CD4-positive, alpha-beta T cell (primary cell): Measurements from ENCODE around the gene WDR3. TPM values are rescaled to one million over a fixed set of nuclear protein-coding genes. Genes with fewer than 3 reads are reported as not detected.

Source experiments
- ATAC-seq: fragments of 200-7000 bp; cut with Tn5 transposase; one replicate; pipeline ENCODE4 v1.10.0; 2022; ENCODE audit warnings: mild to moderate bottlenecking; ENCODE audit not compliant: poor library complexity
- CTCF ChIA-PET: fragments of 350-600 bp; sonication (Branson Sonifier 250); formaldehyde crosslinking; loops from one replicate; lab custom pipeline; 2021; ENCODE audit warnings: antibody characterized with exemption, inconsistent platforms; lab: Charles Lee
- POLR2A ChIA-PET: fragments of 350-600 bp; sonication (Branson Sonifier 250); formaldehyde crosslinking; loops from one replicate; lab custom pipeline; 2021; ENCODE audit warnings: antibody characterized with exemption, inconsistent platforms; lab: Charles Lee
- DNase-seq, 14 experiments: peaks; one replicate each; pipeline ENCODE4 v3.0.0-alpha.2; 2013 to 2020; ENCODE audit warnings: mixed read lengths in 2 of 14
- H3K27ac ChIP-seq, 2 donors: one replicate each; pipeline versions ENCODE4 v1.5.1 to v1.7.0; 2013; ENCODE audit warnings: low read length in 2 of 2, low read depth in 1 of 2, mild to moderate bottlenecking in 1 of 2
- H3K27me3 ChIP-seq, 2 experiments: 1 replicate in 1 of 2; 2 replicates in 1 of 2; pipeline versions ENCODE4 v1.6.1 to v1.7.0; 2013; ENCODE audit warnings: low read length in 2 of 2, control low read depth in 1 of 2, mild to moderate bottlenecking in 1 of 2, moderate library complexity in 1 of 2; ENCODE audit not compliant: insufficient read depth in 2 of 2, control insufficient read depth in 1 of 2
- H3K36me3 ChIP-seq: one replicate; pipeline ENCODE4 v1.6.1; 2013; ENCODE audit warnings: low read length, control low read depth; ENCODE audit not compliant: insufficient read depth
- H3K4me1 ChIP-seq: one replicate; pipeline ENCODE4 v1.6.1; 2013; ENCODE audit warnings: low read length, control low read depth; ENCODE audit not compliant: insufficient read depth
- H3K4me3 ChIP-seq: one replicate; pipeline ENCODE4 v1.5.1; 2013; ENCODE audit warnings: mild to moderate bottlenecking, low read length, moderate library complexity
- H3K9me3 ChIP-seq, 2 experiments: 1 replicate in 1 of 2; 2 replicates in 1 of 2; pipeline versions ENCODE4 v1.6.1 to v1.7.0; 2013; ENCODE audit warnings: low read length in 2 of 2, mild to moderate bottlenecking in 2 of 2, control low read depth in 1 of 2, moderate library complexity in 1 of 2; ENCODE audit not compliant: control insufficient read depth in 1 of 2, insufficient read depth in 1 of 2
- H3K27ac Mint-ChIP-seq: one replicate; pipeline ENCODE4 v1.8.0; 2020; ENCODE audit warnings: mixed read lengths
- H3K27me3 Mint-ChIP-seq: one replicate; pipeline ENCODE4 v1.8.0; 2021; ENCODE audit warnings: mixed read lengths
- H3K36me3 Mint-ChIP-seq: one replicate; pipeline ENCODE4 v1.8.0; 2021; ENCODE audit warnings: low read depth, mixed read lengths
- H3K4me1 Mint-ChIP-seq: one replicate; pipeline ENCODE4 v1.8.0; 2021; ENCODE audit warnings: low read depth, mixed read lengths
- H3K4me3 Mint-ChIP-seq: one replicate; pipeline ENCODE4 v1.8.0; 2020; ENCODE audit warnings: mild to moderate bottlenecking, mixed read lengths
- H3K9me3 Mint-ChIP-seq: one replicate; pipeline ENCODE4 v1.8.0; 2020; ENCODE audit warnings: mixed read lengths
- intact Hi-C, 2 experiments: fragments of 100-400 bp; cut with DNase I in 1 of 2; cut with micrococcal nuclease in 1 of 2; formaldehyde crosslinking; loops; one replicate each; pipeline versions ENCODE4 v1.15.1 to v1.9.0; 2023 to 2025; cut with DNase I, micrococcal nuclease
- total RNA-seq, 174 experiments: library from RNA in 2 of 174; stranded (reverse) in 2 of 174; gene quantifications; one replicate each; pipeline ENCODE4 v1.2.3 and lab custom pipeline; 2021 to 2026
- TF ChIP-seq, protein P1 (sequence below): fragments of 200-600 bp; IDR thresholded peaks from one replicate; pipeline ENCODE4 v1.8.0; 2022; ENCODE audit warnings: antibody characterized with exemption, mild to moderate bottlenecking

WDR3 gene
- total RNA-seq, 2 experiments from 2014 or later = 5.8 to 7.5 TPM

DNA sequence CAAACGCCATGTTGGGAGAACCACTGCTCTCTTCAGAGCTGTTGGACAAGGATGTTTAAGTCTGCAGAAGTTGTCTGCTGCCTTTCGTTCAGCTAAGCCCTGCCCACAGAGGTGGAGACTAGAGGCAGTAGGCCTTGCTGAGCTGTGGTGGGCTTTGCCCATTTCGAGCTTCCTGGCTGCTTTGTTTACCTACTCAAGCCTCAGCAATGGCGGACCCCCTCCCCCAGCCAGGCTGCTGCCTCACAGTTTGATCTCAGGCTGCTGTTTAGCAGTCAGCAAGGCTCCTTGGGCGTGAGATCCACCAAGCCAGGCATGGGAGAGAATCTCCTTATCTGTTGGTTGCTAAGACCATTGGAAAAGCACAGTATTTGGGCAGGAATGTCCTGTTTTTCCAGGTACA is 74.8 kb downstream of the WDR3 start:
- CTCF ChIA-PET = no interaction called here
- no peak overlapping the region for H3K27ac ChIP-seq
- TF ChIP-seq, protein P1, sequence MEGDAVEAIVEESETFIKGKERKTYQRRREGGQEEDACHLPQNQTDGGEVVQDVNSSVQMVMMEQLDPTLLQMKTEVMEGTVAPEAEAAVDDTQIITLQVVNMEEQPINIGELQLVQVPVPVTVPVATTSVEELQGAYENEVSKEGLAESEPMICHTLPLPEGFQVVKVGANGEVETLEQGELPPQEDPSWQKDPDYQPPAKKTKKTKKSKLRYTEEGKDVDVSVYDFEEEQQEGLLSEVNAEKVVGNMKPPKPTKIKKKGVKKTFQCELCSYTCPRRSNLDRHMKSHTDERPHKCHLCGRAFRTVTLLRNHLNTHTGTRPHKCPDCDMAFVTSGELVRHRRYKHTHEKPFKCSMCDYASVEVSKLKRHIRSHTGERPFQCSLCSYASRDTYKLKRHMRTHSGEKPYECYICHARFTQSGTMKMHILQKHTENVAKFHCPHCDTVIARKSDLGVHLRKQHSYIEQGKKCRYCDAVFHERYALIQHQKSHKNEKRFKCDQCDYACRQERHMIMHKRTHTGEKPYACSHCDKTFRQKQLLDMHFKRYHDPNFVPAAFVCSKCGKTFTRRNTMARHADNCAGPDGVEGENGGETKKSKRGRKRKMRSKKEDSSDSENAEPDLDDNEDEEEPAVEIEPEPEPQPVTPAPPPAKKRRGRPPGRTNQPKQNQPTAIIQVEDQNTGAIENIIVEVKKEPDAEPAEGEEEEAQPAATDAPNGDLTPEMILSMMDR = no peak
- intact Hi-C loops = no loop called here
- no peaks in the 10 kb centered on the region for H3K36me3 Mint-ChIP-seq
- DNase-seq (no peak), ATAC-seq (no peak)
- H3K9me3 Mint-ChIP-seq = peaks cover 7% of the 10 kb centered on the region
- no peaks in the 10 kb centered on the region for H3K36me3 ChIP-seq
- H3K4me1 ChIP-seq = no peaks in the 10 kb centered on the region
- H3K27me3 ChIP-seq = peaks cover 0 to 7% of the 10 kb centered on the region in 2 experiments
- POLR2A ChIA-PET = no interaction called here
- H3K9me3 ChIP-seq = peaks cover 0 to 7% of the 10 kb centered on the region in 2 experiments
- H3K27ac Mint-ChIP-seq = no peak overlapping the region
- H3K4me3 Mint-ChIP-seq = no peak overlapping the region
- no peak overlapping the region for H3K4me3 ChIP-seq
- peaks cover 38% of the 10 kb centered on the region for H3K27me3 Mint-ChIP-seq
- no peaks in the 10 kb centered on the region for H3K4me1 Mint-ChIP-seq

- peaks cover 35% of the 10 kb centered on the region for H3K27me3 Mint-ChIP-seq
Measured at GRCh38 chr1:118007391-118007790, 77.9 kb downstream of the WDR3 start.

GRCh38 chr1:118008011-118008410 is 78.5 kb downstream of the WDR3 start:
- peaks cover 0 to 7% of the 10 kb centered on the region in 2 experiments for H3K27me3 ChIP-seq
- Mint-ChIP-seq H3K27me3 (peaks cover 31% of the 10 kb centered on the region), H3K36me3 (no peaks in the 10 kb centered on the region), H3K4me1 (no peaks in the 10 kb centered on the region), H3K4me3 (no peak overlapping the region), H3K27ac (no peak overlapping the region), H3K9me3 (no peaks in the 10 kb centered on the region)
- intact Hi-C loops = no loop called here
- H3K36me3 ChIP-seq = no peaks in the 10 kb centered on the region
- TF ChIP-seq, protein P1 = no peak
- peaks cover 0 to 7% of the 10 kb centered on the region in 2 experiments for H3K9me3 ChIP-seq
- no peak for ATAC-seq
- H3K4me1 ChIP-seq = no peaks in the 10 kb centered on the region
- H3K27ac ChIP-seq = no peak overlapping the region
- ChIA-PET CTCF (no interaction called here), POLR2A (no interaction called here)
- DNase-seq = no peak
- no peak overlapping the region for H3K4me3 ChIP-seq

More at GRCh38 chr1:118007391-118007790, 77.9 kb downstream of the WDR3 start:
- H3K36me3 ChIP-seq = no peaks in the 10 kb centered on the region
- TF ChIP-seq, protein P1 = no peak
- peaks cover 0 to 7% of the 10 kb centered on the region in 2 experiments for H3K9me3 ChIP-seq
- POLR2A ChIA-PET = no interaction called here
- intact Hi-C loops = no loop called here
- Mint-ChIP-seq H3K4me3 (no peak overlapping the region), H3K4me1 (no peaks in the 10 kb centered on the region), H3K36me3 (no peaks in the 10 kb centered on the region), H3K9me3 (no peaks in the 10 kb centered on the region), H3K27ac (no peak overlapping the region)
- H3K27ac ChIP-seq = no peak overlapping the region
- DNase-seq = no peak
- H3K4me1 ChIP-seq = no peaks in the 10 kb centered on the region
- H3K4me3 ChIP-seq = no peak overlapping the region
- ATAC-seq = no peak
- H3K27me3 ChIP-seq = peaks cover 0 to 7% of the 10 kb centered on the region in 2 experiments
- CTCF ChIA-PET = no interaction called here
